Gastrocnemius medialis (tissue), 4 donors: Measurements from ENCODE around the gene GOLGA8S.
"Not testable (repeated sequence)": the region's sequence is repeated elsewhere in the genome, so short reads cannot be mapped to it uniquely, and the experiment has no call there.

ENCODE experiments used
- POLR2A ChIP-seq, 2 donors: fragments of 450-650 bp; IDR thresholded peaks; one replicate each; pipeline ENCODE4 v1.6.1; 2017; ENCODE audit warnings: antibody characterized with exemption in 2 of 2, mild to moderate bottlenecking in 2 of 2, moderate library complexity in 2 of 2
- TF ChIP-seq, protein P1 (sequence below), 5 experiments: fragments of 450-650 bp in 3 of 5; fragments of 200-600 bp in 2 of 5; sonication (generic) in 2 of 5; IDR thresholded peaks in 4 of 5; conservative IDR thresholded peaks in 1 of 5; 1 replicate in 4 of 5; 2 replicates in 1 of 5; pipeline ENCODE4 v1.5.1; 2016 to 2019; ENCODE audit warnings: antibody characterized with exemption in 5 of 5, mild to moderate bottlenecking in 3 of 5, moderate library complexity in 3 of 5

DNA sequence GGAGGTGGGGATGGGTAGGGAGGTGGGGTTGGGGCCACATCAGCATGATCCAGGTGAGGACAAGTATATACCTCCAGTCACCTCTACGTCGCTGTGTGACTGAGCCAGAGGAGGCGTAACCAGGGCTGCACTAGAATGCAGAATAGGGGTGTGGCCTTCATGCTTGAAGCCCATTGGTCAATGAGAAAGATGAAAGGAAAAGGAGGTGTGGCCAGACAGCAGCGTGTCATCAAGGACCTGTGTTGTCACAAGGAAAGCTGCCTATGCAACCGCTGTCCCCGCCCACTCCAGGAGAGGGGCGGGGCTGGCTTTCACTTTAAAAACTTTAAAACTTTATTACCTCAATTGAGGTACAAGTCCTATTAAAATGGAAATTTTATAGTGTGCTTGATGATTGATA lies 20.5 kb upstream of the GOLGA8S start, which contains the start of gene GOLGA6L26:
- TF ChIP-seq, protein P1, sequence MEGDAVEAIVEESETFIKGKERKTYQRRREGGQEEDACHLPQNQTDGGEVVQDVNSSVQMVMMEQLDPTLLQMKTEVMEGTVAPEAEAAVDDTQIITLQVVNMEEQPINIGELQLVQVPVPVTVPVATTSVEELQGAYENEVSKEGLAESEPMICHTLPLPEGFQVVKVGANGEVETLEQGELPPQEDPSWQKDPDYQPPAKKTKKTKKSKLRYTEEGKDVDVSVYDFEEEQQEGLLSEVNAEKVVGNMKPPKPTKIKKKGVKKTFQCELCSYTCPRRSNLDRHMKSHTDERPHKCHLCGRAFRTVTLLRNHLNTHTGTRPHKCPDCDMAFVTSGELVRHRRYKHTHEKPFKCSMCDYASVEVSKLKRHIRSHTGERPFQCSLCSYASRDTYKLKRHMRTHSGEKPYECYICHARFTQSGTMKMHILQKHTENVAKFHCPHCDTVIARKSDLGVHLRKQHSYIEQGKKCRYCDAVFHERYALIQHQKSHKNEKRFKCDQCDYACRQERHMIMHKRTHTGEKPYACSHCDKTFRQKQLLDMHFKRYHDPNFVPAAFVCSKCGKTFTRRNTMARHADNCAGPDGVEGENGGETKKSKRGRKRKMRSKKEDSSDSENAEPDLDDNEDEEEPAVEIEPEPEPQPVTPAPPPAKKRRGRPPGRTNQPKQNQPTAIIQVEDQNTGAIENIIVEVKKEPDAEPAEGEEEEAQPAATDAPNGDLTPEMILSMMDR (IDR thresholded peaks at IDR 0.05 in 4 of 5, conservative IDR thresholded peaks at IDR 0.05 in 1 of 5): not testable (repeated sequence)
- not testable (repeated sequence) for TF ChIP-seq POLR2A (IDR thresholded peaks at IDR 0.05)
